D341Med (cell line): ENCODE data around the gene MTX1.
A peak's percentile ranks its signal among the peaks of the same experiment; 100 is the strongest.

Experiments used
- DNase-seq: peaks from one replicate; pipeline ENCODE4 v3.0.0; 2012; ENCODE audit warnings: low spot score

Gene MTX1

GRCh38 chr1:155261852-155262673, 53.6 kb downstream of the MTX1 start, which contains the start of gene SCAMP3:
SCAMP3 (minus strand) TSS chr1:155262360; CDS start chr1:155262151, 209 bp downstream.
- DNase-seq = peak; percentile 96

GRCh38 chr1:155263067-155263466, 54.6 kb downstream of the MTX1 start:
- DNase-seq = no peak
